K562 (cell line): Measurements from ENCODE around the gene MAD2L1BP. TPM values are rescaled to one million over a fixed set of nuclear protein-coding genes. Genes with fewer than 3 reads are reported as not detected.

Experiments
- ARID3A ChIP-seq: IDR thresholded peaks from 2 replicates; pipeline ENCODE4 v1.6.1; 2012; ENCODE audit warnings: low read depth, low read length, improper control_type of control experiment, borderline replicate concordance
- BMI1 ChIP-seq: fragments of 150-350 bp; IDR thresholded peaks from 2 replicates; pipeline ENCODE4 v1.6.1; 2014; ENCODE audit warnings: low read length
- CBX3 ChIP-seq, 2 experiments: IDR thresholded peaks; 1 replicate in 1 of 2; 2 replicates in 1 of 2; pipeline ENCODE4 v1.6.1; 2012; ENCODE audit warnings: inconsistent platforms in 2 of 2, low read length in 2 of 2, borderline replicate concordance in 1 of 2, control low read depth in 1 of 2
- CC2D1A ChIP-seq: fragments of 450-650 bp; IDR thresholded peaks from 2 replicates; pipeline ENCODE4 v1.6.1; 2017; ENCODE audit warnings: mild to moderate bottlenecking
- CEBPG ChIP-seq, 3 experiments: fragments of 200-800 bp in 1 of 3; sonication (Bioruptor generic) in 1 of 3; sonication (generic) in 1 of 3; formaldehyde crosslinking in 1 of 3; IDR thresholded peaks in 2 of 3; conservative IDR thresholded peaks in 1 of 3; 2 replicates each; pipeline versions ENCODE4 v1.6.1 to v1.8.0; 2016 to 2022; ENCODE audit warnings: missing compliant biosample characterization in 2 of 3, missing genetic modification characterization in 2 of 3, mild to moderate bottlenecking in 1 of 3, missing genetic modification reagents in 1 of 3
- ESRRA ChIP-seq: fragments of 450-650 bp; IDR thresholded peaks from 2 replicates; pipeline ENCODE4 v1.6.1; 2014; ENCODE audit warnings: low read depth, mild to moderate bottlenecking, moderate library complexity, borderline replicate concordance
- FOXP1 ChIP-seq: sonication (generic); formaldehyde crosslinking; IDR thresholded peaks from 2 replicates; pipeline ENCODE4 v1.8.0; 2022; ENCODE audit warnings: mild to moderate bottlenecking, missing genetic modification reagents
- IFI16 ChIP-seq: fragments of 250-450 bp; sonication (Bioruptor Pico); IDR thresholded peaks from 2 replicates; pipeline ENCODE4 v2.1.2; 2022; ENCODE audit warnings: mild to moderate bottlenecking, inconsistent platforms
- NFXL1 ChIP-seq: fragments of 450-650 bp; formaldehyde crosslinking; IDR thresholded peaks from 2 replicates; pipeline ENCODE4 v1.4.0; 2021; ENCODE audit warnings: mild to moderate bottlenecking
- NR3C1 ChIP-seq: sonication (generic); formaldehyde crosslinking; IDR thresholded peaks from 2 replicates; pipeline ENCODE4 v1.8.1; 2022; ENCODE audit warnings: missing genetic modification reagents
- NR4A1 ChIP-seq, 2 experiments: fragments of 250-450 bp in 1 of 2; fragments of 450-650 bp in 1 of 2; sonication (Bioruptor Pico) in 1 of 2; IDR thresholded peaks; 2 replicates each; pipeline versions ENCODE4 v1.4.0 to v1.6.1; 2016 to 2020; ENCODE audit warnings: mild to moderate bottlenecking in 2 of 2, missing compliant biosample characterization in 1 of 2, missing genetic modification characterization in 1 of 2, moderate library complexity in 1 of 2
- NRF1 ChIP-seq, 2 experiments: fragments of 450-650 bp; IDR thresholded peaks in 1 of 2; conservative IDR thresholded peaks in 1 of 2; 2 replicates each; pipeline ENCODE4 v1.6.1; 2014; ENCODE audit warnings: mild to moderate bottlenecking in 2 of 2
- PCBP2 ChIP-seq: fragments of 200-400 bp; formaldehyde crosslinking; IDR thresholded peaks from 2 replicates; pipeline ENCODE4 v1.6.1; 2018; ENCODE audit warnings: low read length, low read depth, mild to moderate bottlenecking, moderate library complexity; ENCODE audit not compliant: poor library complexity, severe bottlenecking
- SMARCC2 ChIP-seq: fragments of 450-650 bp; IDR thresholded peaks from 2 replicates; pipeline ENCODE4 v1.6.1; 2017; ENCODE audit warnings: antibody characterized with exemption, moderate library complexity, mild to moderate bottlenecking, low read depth
- TAF15 ChIP-seq: fragments of 200-400 bp; formaldehyde crosslinking; IDR thresholded peaks from 2 replicates; pipeline ENCODE4 v1.6.1; 2017; ENCODE audit warnings: mild to moderate bottlenecking, low read depth, low read length, moderate library complexity
- TBP ChIP-seq: optimal IDR thresholded peaks from 2 replicates; pipeline ENCODE3; 2011; ENCODE audit warnings: low read depth, low read length, improper control_type of control experiment
- ZBTB1 ChIP-seq: sonication (generic); formaldehyde crosslinking; IDR thresholded peaks from 2 replicates; pipeline ENCODE4 v1.8.1; 2023; ENCODE audit warnings: missing genetic modification reagents, low read depth, mild to moderate bottlenecking, borderline replicate concordance
- ZFP30 ChIP-seq: fragments of 250-450 bp; sonication (Bioruptor Pico); IDR thresholded peaks from 2 replicates; pipeline ENCODE4 v1.8.0; 2022; ENCODE audit warnings: moderate library complexity, mild to moderate bottlenecking, inconsistent platforms, borderline replicate concordance
- ZKSCAN3 ChIP-seq: fragments of 250-450 bp; sonication (Bioruptor Pico); IDR thresholded peaks from 2 replicates; pipeline ENCODE4 v1.4.0; 2020
- ZNF324 ChIP-seq: fragments of 250-450 bp; sonication (Bioruptor Pico); IDR thresholded peaks from 2 replicates; pipeline ENCODE4 v1.4.0; 2020; ENCODE audit warnings: mild to moderate bottlenecking
- ZNF354B ChIP-seq: fragments of 250-450 bp; sonication (Bioruptor Pico); IDR thresholded peaks from 2 replicates; pipeline ENCODE4 v1.4.0; 2020
- polyA plus RNA-seq, 8 experiments: library from polyadenylated mRNA; depleted of rRNA in 4 of 8; stranded (reverse) in 5 of 8; unstranded in 3 of 8; fragments of >200 nt; fragmentation: Nextera tagmentation in 2 of 8; fragmentation: Illumina TruSeq in 1 of 8; extraction: Ambion mirVana in 2 of 8; extraction: Trizol in 1 of 8; gene quantifications; 2 replicates each; pipeline versions ENCODE4 v1.2.1 to v1.2.3, GENCODE V29; 2011 to 2014; ENCODE audit warnings: inconsistent platforms in 1 of 8, missing spikeins in 1 of 8
- total RNA-seq, 7 experiments: library from RNA; depleted of rRNA in 6 of 7; stranded (reverse); fragments of >200 nt in 6 of 7; fragmentation: Illumina TruSeq in 2 of 7; extraction: Trizol in 2 of 7; gene quantifications; 2 replicates each; pipeline versions ENCODE4 v1.2.1 to v1.2.3, GENCODE V29; 2011 to 2021; ENCODE audit warnings: low replicate concordance in 1 of 7
- TF ChIP-seq, protein P1 (sequence below): fragments of 250-450 bp; sonication (Bioruptor Pico); IDR thresholded peaks from 2 replicates; pipeline ENCODE4 v1.4.0; 2020
- TF ChIP-seq, protein P2 (sequence below): fragments of 250-450 bp; sonication (Bioruptor Pico); IDR thresholded peaks from 2 replicates; pipeline ENCODE4 v1.8.0; 2021; ENCODE audit warnings: borderline replicate concordance, mild to moderate bottlenecking, moderate library complexity; ENCODE audit not compliant: poor library complexity, severe bottlenecking

MAD2L1BP gene
- total and polyA plus RNA-seq, 9 of the 15 experiments (the other 6 are each of a cell fraction or from before 2014, with no cell fraction given) = 69.7 to 321 (median 111) TPM

DNA sequence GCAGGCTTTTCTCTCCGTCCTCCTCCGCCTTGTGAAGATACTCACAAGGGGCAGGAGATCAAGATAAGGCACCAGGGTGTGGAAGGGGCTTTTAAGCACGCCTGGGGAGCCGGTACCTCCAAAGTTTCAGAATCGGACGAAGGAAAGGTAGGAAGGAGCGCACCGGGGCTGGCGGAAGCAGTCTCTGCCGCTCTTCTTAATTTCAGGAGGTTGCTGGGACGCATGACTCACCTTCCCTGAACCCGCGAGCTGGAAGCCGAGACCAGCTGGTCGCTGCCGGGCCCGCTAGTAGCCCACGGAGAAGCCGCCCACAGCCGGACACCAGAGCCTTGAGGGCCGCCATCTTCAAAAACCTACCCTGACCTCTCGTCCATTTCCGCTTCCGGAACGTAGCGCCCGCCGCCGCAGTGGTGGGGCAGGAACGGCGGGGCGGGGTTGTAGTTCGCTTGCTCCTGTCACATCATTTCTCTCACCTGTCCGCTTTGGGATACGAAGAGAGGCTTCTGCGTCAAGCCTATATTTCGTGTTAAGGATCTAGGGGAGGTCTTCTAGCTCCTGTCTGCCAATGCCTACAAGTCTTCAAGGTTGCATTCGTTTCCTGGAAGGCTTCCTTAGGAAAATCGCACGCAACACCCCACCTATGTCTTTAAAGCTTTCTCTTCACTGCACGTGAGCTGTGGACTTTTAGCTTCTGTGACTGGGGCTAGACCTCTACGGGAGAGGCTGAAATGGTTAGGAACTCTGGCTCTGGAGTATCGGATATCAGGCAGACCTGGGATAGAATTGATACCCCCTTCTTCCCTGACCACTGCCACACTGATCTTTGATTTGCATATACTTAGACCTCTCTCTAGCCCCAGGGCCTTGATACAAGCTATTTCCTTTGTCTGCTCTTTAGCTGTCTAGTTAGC lies 52.1 kb downstream of the MAD2L1BP start, which contains the start of gene MRPS18A (continued):
- TF ChIP-seq CBX3 (IDR thresholded peaks at IDR 0.05; ENCODE audit: borderline replicate concordance in 1 of 2, low read length in 2 of 2) = peak in 1 of 2 experiments; percentile 35; a peak in 1 of 3 replicates
- TF ChIP-seq ESRRA = peak; percentile 59; the same call in 1 of the 2 replicates
- peak; percentile 59 to 63 for TF ChIP-seq NRF1 (conservative IDR thresholded peaks at IDR 0.05 in 1 of 2, IDR thresholded peaks at IDR 0.05 in 1 of 2)
- no peak for TF ChIP-seq PCBP2
- TF ChIP-seq ARID3A = no peak
- no peak for TF ChIP-seq NR4A1 (CRISPR knock-in tag; IDR thresholded peaks at IDR 0.05)
- no peak for TF ChIP-seq NR4A1 (tag; IDR thresholded peaks at IDR 0.05)
- no peak for TF ChIP-seq ZBTB1
- TF ChIP-seq TAF15 = no peak
- no peak for TF ChIP-seq CC2D1A
- no peak for TF ChIP-seq ZKSCAN3 (CRISPR knock-in tag)
- no peak for TF ChIP-seq ZFP30 (CRISPR knock-in tag)
- peak; percentile 80 for TF ChIP-seq TBP
- TF ChIP-seq, protein P1, sequence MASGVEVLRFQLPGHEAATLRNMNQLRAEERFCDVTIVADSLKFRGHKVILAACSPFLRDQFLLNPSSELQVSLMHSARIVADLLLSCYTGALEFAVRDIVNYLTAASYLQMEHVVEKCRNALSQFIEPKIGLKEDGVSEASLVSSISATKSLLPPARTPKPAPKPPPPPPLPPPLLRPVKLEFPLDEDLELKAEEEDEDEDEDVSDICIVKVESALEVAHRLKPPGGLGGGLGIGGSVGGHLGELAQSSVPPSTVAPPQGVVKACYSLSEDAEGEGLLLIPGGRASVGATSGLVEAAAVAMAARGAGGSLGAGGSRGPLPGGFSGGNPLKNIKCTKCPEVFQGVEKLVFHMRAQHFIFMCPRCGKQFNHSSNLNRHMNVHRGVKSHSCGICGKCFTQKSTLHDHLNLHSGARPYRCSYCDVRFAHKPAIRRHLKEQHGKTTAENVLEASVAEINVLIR (CRISPR knock-in tag) = no peak
- no peak for TF ChIP-seq IFI16
- no peak for TF ChIP-seq SMARCC2
- no peak for TF ChIP-seq BMI1
- TF ChIP-seq ZNF324 = no peak; the same call in 1 of the 2 replicates
- no peak; the same call in 1 of the 2 replicates for TF ChIP-seq CEBPG (CRISPR knock-in tag; IDR thresholded peaks at IDR 0.05)
- no peak for TF ChIP-seq CEBPG (tag; conservative IDR thresholded peaks at IDR 0.05 in 1 of 2, IDR thresholded peaks at IDR 0.05 in 1 of 2)
- TF ChIP-seq FOXP1 (CRISPR knock-in tag) = no peak; the same call in 1 of the 2 replicates
- TF ChIP-seq, protein P2, sequence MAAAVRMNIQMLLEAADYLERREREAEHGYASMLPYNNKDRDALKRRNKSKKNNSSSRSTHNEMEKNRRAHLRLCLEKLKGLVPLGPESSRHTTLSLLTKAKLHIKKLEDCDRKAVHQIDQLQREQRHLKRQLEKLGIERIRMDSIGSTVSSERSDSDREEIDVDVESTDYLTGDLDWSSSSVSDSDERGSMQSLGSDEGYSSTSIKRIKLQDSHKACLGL (CRISPR knock-in tag) = peak; percentile 36
- TF ChIP-seq NR3C1 (CRISPR knock-in tag) = no peak
- TF ChIP-seq ZNF354B (CRISPR knock-in tag) = no peak
- no peak for TF ChIP-seq NFXL1 (CRISPR knock-in tag)
